Keratinocyte (primary cell): ENCODE results near the gene COL7A1.

Source experiments
- EZH2 ChIP-seq: IDR thresholded peaks from one replicate; pipeline ENCODE4 v1.6.1; 2012; ENCODE audit warnings: inconsistent platforms, mild to moderate bottlenecking, low read length, moderate library complexity
- TF ChIP-seq, protein P1 (sequence below), 3 experiments: IDR thresholded peaks in 1 of 3; conservative IDR thresholded peaks in 1 of 3; optimal IDR thresholded peaks in 1 of 3; 2 replicates in 2 of 3; 3 replicates in 1 of 3; pipeline versions ENCODE3 to v1.5.1; 2011; ENCODE audit warnings: low read length in 3 of 3, mild to moderate bottlenecking in 3 of 3, moderate library complexity in 2 of 3, control low read depth in 1 of 3, inconsistent platforms in 1 of 3; ENCODE audit not compliant: insufficient read depth in 2 of 3; ENCODE audit errors: extremely low read depth in 1 of 3

- TF ChIP-seq, protein P1, sequence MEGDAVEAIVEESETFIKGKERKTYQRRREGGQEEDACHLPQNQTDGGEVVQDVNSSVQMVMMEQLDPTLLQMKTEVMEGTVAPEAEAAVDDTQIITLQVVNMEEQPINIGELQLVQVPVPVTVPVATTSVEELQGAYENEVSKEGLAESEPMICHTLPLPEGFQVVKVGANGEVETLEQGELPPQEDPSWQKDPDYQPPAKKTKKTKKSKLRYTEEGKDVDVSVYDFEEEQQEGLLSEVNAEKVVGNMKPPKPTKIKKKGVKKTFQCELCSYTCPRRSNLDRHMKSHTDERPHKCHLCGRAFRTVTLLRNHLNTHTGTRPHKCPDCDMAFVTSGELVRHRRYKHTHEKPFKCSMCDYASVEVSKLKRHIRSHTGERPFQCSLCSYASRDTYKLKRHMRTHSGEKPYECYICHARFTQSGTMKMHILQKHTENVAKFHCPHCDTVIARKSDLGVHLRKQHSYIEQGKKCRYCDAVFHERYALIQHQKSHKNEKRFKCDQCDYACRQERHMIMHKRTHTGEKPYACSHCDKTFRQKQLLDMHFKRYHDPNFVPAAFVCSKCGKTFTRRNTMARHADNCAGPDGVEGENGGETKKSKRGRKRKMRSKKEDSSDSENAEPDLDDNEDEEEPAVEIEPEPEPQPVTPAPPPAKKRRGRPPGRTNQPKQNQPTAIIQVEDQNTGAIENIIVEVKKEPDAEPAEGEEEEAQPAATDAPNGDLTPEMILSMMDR (optimal IDR thresholded peaks at IDR 0.05 in 1 of 3, IDR thresholded peaks at IDR 0.05 in 1 of 3, conservative IDR thresholded peaks at IDR 0.05 in 1 of 3; ENCODE audit: extremely low read depth in 1 of 3, insufficient read depth in 2 of 3, low read length in 3 of 3): no peak
- TF ChIP-seq EZH2: no peak
Observed at GRCh38 chr3:48595075-48595525, at the start of gene COL7A1.
